Hepatocyte (in vitro differentiated cells): Measurements from ENCODE around the gene CARM1.

Experiments
- CTCF ChIP-seq: fragments of 200-600 bp; sonication (generic); IDR thresholded peaks from 2 replicates; pipeline ENCODE4 v1.5.1; 2016; ENCODE audit warnings: antibody characterized with exemption, mild to moderate bottlenecking; ENCODE audit not compliant: poor library complexity
- EZH2phosphoT487 ChIP-seq: fragments of 200-600 bp; sonication (generic); IDR thresholded peaks from one replicate; pipeline ENCODE4 v1.6.1; 2018; ENCODE audit warnings: antibody characterized with exemption, mild to moderate bottlenecking, low read depth, moderate library complexity; ENCODE audit not compliant: unreplicated experiment, severe bottlenecking

GRCh38 chr19:10861103-10861651, 10.2 kb upstream of the CARM1 start:
- TF ChIP-seq CTCF, result peak; percentile 19
- no peak for TF ChIP-seq EZH2phosphoT487
